PFSK-1 (cell line): Measurements from ENCODE around the gene BMERB1.

ENCODE experiments used
- POLR2AphosphoS5 ChIP-seq: IDR thresholded peaks from 2 replicates; pipeline ENCODE4 v1.6.1; 2012; ENCODE audit warnings: low read depth, mild to moderate bottlenecking, control low read depth, low read length, moderate library complexity
- SIN3A ChIP-seq: IDR thresholded peaks from 2 replicates; pipeline ENCODE4 v1.6.1; 2012; ENCODE audit warnings: mild to moderate bottlenecking, low read length, moderate library complexity, borderline replicate concordance; ENCODE audit not compliant: insufficient read depth
- TAF1 ChIP-seq: IDR thresholded peaks from 2 replicates; pipeline ENCODE4 v1.6.1; 2012; ENCODE audit warnings: low read length, control low read depth, borderline replicate concordance; ENCODE audit not compliant: insufficient read depth

- no peak for TF ChIP-seq POLR2AphosphoS5
- no peak for TF ChIP-seq SIN3A
- no peak for TF ChIP-seq TAF1
Observed at GRCh38 chr16:15542261-15542660, 107.9 kb downstream of the BMERB1 start.
